ENCODE results near the gene TMEM114.
A peak's percentile ranks its signal among the peaks of the same experiment; 100 is the strongest.
"Not testable (repeated sequence)": the region's sequence is repeated elsewhere in the genome, so short reads cannot be mapped to it uniquely, and the experiment has no call there.

The TMEM114 gene

DNA sequence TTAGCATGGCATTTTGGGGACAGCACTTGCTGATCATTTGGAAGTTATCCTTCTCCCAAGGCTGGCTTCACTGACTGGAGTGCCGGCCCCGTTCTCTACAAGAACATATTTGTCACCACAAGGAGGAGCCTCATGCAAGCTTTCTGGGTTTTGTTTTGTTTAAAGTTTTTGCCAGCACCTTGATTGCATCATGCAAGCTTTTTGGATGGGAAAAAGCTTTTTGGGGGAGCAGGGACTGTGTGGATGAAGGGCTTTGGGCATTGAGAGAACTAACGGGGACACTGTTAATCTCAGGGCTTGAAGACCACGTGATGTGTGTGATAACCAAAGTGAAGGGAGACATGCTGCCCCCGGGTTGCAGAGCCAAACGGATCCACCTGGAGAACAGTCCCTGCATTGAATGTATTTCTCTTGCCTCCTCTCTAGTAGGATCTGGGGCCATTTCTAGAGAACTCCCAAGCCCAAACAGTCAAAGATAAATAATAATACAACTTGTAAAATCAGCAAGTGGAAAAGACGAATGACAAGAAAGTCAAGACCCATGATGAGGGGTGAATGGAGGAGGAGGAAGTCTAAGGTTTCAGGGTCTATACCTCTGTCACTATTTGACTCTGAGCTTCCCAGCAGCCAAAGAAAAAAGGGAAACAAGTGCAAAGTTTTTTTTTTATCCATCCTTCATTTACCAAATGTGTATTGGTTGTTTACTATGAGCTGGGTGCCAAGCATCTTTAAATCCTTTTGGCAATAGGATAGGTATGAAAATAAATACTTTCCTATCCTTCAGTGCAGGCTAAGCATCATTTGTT, 17.2 kb downstream of the TMEM114 start:
- DNase-seq (ENCODE audit: low read depth), result no peak

DNA sequence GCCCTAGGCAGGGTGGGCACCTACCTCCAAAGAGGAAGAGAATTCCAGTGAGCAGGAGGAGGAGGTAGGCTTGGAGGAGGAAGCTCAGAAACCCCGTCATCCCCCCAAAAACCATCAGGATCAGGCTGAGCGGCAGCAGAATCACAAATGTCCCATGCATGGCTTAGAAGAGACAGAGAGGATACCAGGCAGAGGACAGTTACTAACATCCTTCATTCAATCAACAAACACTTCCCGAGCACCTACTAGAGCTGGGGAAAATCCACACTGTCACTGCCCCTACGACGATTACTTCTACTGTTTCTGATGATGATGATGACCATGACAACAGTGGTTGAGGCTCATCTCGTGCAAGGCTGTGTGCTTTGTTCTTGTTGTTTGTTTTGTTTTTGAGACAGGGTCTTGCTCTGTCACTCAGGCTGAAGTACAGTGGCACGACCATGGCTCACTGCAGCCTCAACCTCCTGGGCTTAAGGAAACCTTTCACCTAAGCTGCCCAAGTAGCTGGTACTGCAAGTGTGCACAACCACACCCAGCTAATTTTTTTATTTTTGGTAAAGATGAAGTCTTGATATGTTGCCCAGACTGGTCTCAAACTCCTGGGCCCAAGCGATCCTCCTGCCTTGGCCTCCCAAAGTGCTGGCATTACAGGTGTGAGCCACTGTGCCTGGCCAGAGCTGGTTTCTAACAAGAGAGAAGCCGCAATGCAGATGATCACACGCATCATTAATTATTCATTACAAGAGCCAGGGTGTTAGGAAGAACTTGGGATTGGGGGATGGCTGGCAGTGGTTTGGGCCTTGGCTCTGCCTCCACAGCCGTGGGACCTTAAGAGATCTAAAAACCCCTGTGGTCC, 18.0 kb downstream of the TMEM114 start:
- no peak for DNase-seq (ENCODE audit: low read depth)

DNA sequence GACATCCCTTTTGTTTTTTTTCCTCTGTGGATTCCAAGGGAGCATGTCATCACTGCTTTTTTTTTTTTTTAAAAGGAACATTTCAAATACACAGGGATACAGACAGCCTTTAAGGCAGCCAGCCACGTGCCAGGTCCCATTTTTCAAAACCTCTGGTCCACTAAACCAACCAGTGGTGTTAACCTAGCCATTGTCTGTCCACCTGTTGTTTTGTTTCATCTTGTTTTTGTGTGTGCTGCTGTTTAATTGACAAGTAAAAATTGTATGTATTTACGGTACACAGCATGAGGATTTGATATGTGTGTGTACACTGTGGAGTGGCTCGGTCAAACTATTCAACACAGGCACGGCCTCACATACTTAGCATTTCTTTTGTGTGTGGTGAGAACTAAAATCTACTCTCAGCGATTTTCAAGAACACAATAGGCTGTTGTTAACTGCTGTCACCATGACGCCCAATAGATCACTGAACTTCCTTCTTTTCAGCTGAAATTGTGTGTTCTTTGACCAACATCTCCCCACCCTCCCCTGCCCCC, 19.2 kb downstream of the TMEM114 start:
- no peak for DNase-seq (ENCODE audit: low read depth)

DNA sequence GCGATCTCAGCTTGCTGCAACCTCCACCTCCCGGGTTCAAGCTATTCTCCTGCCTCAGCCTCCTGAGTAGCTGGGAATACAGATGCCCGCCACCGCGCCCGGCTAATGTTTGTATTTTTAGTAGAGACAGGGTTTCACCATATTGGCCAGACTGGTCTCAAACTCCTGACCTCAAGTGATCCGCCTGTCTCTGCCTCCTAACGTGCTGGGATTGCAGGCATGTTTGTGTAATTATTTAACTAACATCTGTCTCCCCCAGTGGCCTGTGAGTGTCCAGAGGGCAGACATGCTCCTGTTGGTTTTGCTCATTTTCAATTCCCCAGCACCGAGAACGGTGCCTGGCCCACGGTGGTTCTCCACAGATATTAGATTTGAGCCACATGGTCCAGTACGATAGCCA, 19.9 kb downstream of the TMEM114 start:
- not testable (repeated sequence) for DNase-seq (ENCODE audit: low read depth)

DNA sequence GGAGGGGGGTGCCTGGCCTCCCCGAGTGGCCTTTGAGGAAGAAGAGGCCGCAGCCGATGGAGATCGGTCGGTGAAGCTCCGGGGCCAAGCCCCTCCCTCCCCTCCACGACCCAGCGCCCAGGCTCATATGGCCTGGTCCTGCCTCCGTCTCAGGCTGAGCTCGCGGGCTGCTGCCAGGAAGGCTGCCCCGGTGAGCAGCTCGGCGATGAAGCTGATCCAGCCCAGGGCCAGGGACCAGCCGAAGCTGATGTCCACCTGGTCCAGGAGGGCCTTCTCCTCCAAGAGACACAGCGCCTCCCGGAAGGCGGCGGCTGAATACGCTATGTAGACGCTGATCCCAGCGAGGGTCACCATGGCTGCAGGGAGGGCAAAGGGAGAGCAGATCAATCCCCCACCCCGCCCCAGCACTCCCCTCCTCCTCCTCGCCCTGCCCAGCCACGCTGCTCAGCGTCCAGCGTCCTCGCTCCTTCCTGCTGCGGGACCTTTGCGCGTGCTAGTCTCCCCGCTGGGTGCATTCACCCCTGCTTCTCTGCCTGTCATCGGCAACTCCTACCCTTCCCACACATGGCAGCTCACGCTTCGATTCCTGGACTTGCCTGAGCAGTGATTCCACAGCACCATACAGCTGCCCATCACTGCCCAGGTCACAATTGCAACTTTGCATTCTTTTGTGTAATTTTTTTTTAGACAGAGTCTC, 20.5 kb downstream of the TMEM114 start:
- DNase-seq (ENCODE audit: low read depth), result no peak

DNA sequence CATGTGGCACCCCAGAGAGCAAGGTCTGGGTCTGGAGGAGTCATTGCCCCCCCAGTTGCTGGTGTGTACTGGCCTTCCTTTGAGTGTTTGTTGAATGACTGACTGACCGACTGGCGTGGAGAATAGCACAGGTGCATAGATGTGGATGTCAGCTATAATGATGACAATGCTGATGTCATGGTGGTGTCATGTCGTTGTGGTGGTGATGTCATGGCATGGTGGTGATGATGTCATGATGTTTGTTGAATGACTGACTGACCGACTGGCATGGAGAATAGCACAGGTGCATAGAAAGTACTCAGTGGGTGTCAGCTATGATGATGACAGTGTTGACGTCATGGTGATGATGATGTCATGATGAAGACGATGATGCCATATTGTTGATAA, 22.1 kb downstream of the TMEM114 start:
- DNase-seq (ENCODE audit: low read depth), result no peak

DNA sequence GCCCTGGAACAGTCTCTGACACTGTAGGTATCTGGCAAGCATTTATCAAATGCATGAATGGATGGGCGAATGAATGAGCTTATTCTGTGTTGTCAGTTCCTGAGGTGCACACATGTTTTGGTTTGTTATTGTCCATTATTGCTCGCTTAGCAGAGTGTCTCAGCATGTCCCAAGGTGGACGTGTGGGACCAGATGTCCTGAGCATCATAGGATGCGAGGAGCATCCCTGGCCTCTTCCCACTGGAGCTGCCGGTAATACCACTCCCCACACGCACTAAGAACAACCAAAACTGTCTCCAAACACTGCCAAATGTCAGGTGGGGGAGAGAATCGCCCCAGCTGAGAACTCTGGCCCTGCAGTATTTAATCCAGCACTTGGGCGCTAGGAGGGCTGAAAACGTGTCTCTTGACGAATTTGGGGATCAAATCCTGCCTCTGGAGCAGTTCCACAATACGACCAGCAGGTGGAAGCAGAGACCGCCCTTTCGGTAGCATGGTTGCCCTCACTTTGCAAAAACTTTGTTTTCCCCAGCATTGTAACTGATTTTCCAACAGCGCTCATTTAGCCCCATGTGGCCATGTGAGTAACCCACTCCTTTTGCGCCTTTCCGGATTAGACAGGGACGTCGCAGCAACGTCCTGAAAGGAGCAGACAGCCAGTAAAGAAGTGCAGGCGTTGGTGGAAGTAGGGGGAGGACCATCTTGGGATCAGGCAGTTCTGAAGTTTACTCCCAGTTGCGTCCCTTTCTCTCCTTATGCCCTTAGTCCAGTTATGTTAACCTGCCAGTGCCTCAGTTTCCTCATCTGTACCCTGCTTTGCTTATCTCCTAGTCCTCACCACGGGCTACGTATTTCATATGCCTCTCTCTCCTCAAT, 22.7 kb downstream of the TMEM114 start:
- peak; percentile 75 for DNase-seq (ENCODE audit: low read depth)

DNA sequence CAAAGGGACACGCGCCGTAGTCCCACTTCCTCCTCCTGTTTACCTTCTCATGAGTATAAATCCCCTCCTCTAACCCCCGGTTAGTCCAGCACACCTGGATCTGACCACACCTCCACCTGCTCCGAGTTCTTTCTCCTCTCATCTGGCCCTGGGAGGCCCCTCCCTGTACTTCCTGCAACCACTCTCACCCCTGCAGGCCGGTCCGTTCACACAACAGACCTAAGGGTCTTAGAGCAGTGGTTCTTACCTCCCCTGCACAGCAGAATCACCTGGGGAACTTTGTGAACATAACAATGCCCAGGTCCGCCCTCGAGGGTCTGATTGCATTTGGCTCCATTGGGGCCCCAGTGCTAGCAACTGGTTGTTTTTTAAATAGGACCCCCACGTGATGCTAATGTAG, 24.8 kb downstream of the TMEM114 start:
- no peak for DNase-seq (ENCODE audit: low read depth)

DNA sequence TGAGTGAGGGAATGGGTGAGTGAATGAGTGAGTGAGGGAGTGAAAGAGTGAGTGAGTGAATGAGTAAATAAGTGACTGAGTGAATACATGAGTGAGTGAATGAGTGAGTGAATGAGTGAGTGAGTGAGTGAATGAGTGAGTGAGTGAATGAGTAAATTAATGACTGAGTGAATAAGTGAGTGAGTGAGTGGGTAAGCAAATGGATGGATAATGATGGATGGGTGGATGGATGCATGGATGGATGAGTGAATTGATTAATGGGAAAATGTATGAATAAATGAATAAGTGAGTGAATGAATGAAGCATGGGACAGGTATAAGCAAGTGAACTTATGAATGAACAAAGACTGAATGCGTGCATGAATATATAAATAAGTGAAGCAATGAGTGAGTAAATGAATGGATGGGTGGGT, 25.4 kb downstream of the TMEM114 start:
- no peak for DNase-seq (ENCODE audit: low read depth)

DNA sequence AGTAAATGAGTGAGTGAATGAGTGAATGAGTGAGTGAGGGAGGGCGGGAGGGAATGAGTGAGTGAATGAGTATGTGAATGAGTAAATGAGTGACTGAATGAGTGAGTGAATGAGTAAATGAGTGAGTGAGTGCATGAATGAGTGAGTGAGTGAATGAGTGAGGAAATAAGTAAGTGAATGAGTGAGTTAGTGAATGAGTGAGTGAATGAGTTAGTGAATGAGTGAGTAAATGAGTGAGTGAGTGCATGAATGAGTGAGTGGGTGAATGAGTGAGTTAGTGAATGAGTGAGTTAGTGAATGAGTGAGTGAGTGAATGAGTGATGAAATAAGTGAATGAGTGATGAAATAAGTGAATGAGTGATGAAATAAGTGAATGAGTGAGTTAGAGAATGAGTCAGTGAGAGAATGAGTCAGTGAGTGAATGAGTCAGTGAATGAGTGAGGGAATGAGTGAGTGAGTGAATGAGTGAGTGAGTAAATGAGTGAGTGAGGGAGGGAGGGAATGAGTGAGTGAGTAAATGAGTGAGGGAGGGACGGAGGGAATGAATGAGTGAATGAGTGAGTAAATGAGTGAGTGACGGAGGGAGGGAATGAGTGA, 26.3 kb downstream of the TMEM114 start:
- not testable (repeated sequence) for DNase-seq (ENCODE audit: low read depth)

DNA sequence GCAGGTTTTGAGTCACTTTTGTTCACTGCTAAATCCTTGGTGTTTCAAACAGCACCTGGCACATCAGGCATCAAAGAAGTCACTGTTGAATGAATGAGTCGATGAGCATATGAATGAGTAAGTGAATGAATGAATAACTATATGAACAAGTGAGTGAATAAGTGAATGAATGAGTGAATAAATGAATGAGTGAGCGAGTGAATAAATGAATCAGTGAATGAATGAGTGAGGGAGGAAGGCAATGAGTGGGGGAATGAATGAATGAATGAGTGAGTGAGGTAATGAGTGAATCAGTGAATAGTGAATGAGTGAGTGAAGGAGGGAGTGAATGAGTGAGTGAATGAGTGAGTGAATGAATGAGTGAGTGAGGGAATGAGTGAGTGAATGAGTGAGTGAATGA, 28.8 kb downstream of the TMEM114 start:
- no peak for DNase-seq (ENCODE audit: low read depth)

DNA sequence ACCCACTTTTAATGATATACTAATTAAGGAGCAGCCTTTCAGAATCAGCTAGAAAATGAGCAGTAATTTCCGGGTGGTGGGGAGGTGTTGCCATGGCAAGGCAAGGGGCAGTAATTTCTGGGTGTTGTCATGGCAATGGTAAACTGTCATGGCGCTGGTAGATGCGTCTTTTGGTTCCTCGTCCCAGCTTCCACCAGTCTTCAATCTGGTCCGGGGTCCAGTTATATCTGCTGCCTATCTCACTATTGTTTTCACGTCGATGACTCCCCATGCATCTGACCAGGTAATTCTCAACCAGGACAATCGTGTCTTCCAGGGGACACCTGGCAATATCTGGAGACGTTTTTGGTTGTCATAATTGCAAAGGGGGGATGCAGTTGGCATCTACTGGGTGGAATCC, 34.9 kb downstream of the TMEM114 start:
- DNase-seq (ENCODE audit: low read depth), result no peak

DNA sequence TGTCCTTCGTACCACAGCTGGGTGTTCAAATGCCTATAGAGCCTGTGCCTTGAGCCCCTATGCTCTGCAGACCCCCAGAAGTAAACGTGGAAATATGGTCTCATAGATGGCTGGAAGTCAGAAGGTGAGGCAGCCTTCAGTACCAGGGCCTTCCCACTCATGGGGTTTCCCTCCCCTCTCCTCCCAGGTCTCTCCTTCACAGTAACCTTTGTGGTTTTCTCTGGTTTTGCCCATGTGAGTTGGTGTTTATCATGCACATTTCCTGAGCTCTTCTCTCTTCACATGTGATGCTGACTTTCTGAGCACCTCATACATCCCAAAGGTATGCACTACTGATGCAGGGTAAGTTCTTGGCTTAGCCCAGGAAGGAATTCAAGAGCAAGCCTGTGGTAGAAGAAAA, 35.4 kb downstream of the TMEM114 start:
- no peak for DNase-seq (ENCODE audit: low read depth)

DNA sequence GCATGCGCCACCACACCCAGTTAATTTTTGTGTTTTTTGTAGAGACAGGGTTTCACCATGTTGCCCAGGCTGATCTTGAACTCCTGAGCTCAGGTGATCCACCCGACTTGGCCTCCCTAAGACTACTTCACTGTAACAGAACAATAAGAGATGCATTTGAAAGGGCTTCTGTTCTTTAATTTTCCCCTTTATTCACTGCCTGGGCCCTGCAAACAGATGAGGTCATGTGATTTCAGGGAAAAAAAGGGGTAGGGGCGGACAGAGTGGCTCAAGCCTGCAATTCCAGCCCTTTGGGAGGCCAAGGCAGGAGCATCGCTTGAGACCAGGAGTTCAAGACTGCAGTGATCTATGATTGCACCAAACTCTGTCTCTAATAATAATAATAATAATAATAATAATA, 36.3 kb downstream of the TMEM114 start:
- DNase-seq (ENCODE audit: low read depth), result no peak

DNA sequence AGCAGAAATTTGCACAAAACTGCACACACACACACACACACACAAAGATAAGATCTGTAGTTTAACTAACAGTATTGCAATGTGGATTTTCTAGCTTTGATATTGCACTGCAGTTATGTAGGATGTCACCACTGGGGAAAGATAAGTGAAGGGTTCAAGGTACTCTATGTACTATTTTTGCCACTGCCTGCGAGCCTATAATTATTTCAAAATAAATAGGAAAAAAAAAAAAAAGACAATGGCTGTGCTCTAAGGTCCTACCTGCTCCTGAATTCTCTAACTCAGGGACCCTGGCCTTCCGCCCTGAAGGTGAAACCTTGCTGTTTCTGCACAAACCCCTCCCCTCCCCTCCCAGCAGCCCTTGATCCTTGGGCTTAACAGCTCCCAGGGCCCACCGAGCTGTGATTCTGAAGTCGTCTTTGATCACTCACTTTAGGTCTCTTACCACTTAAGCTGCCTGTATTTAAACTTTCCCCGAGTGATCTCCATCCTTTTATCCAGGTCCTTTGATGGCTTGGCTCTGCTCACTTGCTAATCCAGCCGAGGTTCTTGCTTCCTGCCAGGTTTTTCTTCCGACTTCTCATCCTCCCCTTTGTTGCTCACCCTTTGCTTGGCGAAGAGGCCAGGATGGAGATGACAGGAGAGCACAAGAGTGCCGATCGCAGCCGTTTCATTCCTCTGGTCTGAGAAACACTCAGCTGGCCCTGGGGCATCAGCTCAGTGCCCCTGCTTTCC, 37.7 kb downstream of the TMEM114 start:
- DNase-seq (ENCODE audit: low read depth), result no peak

DNA sequence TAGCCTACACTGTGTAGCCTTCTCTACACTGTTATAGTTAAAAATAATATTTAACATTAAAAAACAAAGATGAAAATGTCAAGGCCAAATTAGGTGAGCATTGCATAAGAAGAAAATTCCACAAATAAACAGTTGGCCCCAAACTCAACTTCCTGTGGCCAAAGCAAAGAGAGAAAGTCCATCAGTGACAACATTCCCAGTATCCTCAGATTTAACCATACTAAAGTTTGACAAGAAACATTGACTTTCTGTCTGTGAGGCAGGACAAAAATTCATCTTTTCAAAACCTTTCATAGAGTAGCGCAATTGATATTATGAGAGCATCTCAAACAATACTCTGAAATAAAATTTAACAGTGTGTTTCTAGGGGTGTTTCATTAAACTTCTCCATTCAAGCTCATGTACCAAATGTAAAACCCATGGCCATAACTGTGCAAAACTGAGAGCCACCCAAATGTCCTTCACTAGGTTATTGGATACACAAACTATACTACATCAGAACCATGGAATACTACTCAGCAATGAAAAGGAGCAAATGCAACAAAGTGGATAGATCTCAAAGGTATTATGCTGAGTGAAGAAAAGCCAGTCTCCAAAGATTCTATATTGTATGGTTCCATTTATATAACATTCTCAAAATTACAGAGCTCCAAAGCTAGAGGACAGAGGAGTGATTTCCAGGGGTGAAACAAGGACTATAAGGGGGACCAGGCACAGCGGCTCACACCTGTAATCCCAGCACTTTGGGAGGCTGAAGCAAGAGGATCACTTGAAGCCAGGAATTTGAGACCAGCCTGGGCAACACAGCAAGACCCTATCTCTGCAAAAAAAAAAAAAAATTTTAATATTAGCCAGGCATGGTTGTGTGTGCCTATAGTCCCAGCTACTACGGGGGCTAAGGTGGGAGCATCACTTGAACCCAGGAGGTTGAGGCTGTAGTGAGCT, 38.7 kb downstream of the TMEM114 start:
- no peak for DNase-seq (ENCODE audit: low read depth)

DNA sequence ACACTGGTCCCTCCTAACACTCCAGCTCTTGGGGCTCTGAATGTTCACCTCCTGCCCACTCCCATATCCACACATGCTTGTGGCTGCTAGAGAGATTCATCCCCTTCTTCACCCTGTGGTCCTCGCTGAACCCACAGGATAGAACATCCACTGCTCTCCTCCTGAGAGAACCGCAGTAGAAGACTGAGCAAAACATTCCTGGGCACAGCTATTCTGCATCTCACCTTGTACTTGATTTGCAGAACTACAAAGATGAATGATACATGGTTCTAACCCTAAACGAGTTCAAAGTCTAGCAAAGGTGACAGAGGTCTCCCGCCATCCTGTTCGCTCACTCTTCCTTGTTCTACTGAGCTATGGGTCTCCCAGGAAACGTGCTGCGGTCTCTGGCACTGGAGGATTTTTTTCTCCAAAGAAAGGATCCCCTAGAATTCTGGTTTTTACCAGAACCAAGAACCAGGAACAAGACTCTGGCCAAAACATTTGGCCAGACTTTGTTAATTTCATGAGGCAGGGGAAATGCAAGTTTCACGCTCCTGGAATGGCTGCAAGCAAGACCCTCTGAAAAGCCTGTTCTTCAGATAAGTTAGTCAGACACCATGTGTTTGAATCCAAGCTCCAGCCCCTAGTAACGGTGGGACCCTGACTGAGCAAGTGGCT, 39.5 kb downstream of the TMEM114 start:
- no peak for DNase-seq (ENCODE audit: low read depth)

DNA sequence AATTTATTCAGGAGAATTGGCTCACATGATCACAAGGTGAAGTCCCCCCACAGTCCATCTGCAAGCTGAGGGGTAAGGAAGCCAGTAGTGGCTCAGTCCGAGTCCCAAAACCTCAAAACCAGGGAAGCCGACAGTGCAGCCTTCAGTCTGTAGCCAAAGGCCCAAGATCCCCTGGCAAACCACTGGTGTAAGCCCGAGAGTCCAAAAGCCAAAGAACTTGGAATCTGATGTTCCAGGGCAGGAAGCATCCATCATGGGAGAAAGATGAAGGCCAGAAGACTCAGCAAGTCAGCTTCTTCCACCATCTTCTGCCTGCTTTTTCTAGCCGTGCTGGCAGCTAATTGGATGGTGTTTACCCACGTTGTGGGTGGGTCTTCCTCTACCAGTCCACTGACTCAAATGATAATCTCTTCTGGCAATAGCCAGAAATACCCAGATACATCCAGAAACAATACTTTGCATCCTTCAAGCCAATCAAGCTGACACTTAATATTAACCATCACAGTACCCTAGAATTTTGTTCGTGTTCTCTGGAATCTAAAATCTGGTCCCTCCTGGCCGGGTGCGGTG, 40.4 kb downstream of the TMEM114 start:
- DNase-seq (ENCODE audit: low read depth), result no peak

Measured in stromal cell of bone marrow (primary cell).